H9 (cell line): ENCODE results near the gene TRAPPC4. TPM values are rescaled to one million over a fixed set of nuclear protein-coding genes. Genes with fewer than 3 reads are reported as not detected.

ENCODE experiments used
- DNase-seq: peaks from one replicate; pipeline ENCODE4 v3.0.0-alpha.2; 2017
- H2AFZ ChIP-seq: one replicate; pipeline ENCODE4 v1.6.1; 2013; ENCODE audit warnings: mild to moderate bottlenecking, low read length, control low read depth, moderate library complexity
- H2AK5ac ChIP-seq: 2 replicates; pipeline ENCODE4 v1.6.1; 2013; ENCODE audit warnings: low read length, control low read depth, mixed read lengths; ENCODE audit not compliant: insufficient read length
- H2BK120ac ChIP-seq: one replicate; pipeline ENCODE4 v1.6.1; 2013; ENCODE audit warnings: low read depth, mild to moderate bottlenecking, low read length, control low read depth, inconsistent platforms; ENCODE audit not compliant: poor library complexity, severe bottlenecking
- H2BK12ac ChIP-seq: 2 replicates; pipeline ENCODE4 v1.6.1; 2013; ENCODE audit warnings: low read length, control low read depth, mixed read lengths, low read depth; ENCODE audit not compliant: insufficient read length
- H2BK15ac ChIP-seq: 2 replicates; pipeline ENCODE4 v1.6.1; 2013; ENCODE audit warnings: low read depth, low read length, control low read depth
- H2BK20ac ChIP-seq: one replicate; pipeline ENCODE4 v1.6.1; 2013; ENCODE audit warnings: low read depth, mild to moderate bottlenecking, low read length, control low read depth, inconsistent platforms; ENCODE audit not compliant: poor library complexity, severe bottlenecking
- H2BK5ac ChIP-seq: 2 replicates; pipeline ENCODE4 v1.6.1; 2013; ENCODE audit warnings: low read length, control low read depth, mixed read lengths; ENCODE audit not compliant: insufficient read length
- H3K14ac ChIP-seq: 2 replicates; pipeline ENCODE4 v1.6.1; 2013; ENCODE audit warnings: low read length, control low read depth; ENCODE audit not compliant: insufficient read depth
- H3K18ac ChIP-seq: 2 replicates; pipeline ENCODE4 v1.6.1; 2013; ENCODE audit warnings: low read depth, mild to moderate bottlenecking, mixed read lengths, low read length, control low read depth; ENCODE audit not compliant: insufficient read length
- H3K23ac ChIP-seq: 2 replicates; pipeline ENCODE4 v1.6.1; 2013; ENCODE audit warnings: low read length, control low read depth, mixed read lengths, low read depth; ENCODE audit not compliant: insufficient read length
- H3K23me2 ChIP-seq: 2 replicates; pipeline ENCODE4 v1.6.1; 2013; ENCODE audit warnings: low read depth, mild to moderate bottlenecking, mixed read lengths, low read length, control low read depth; ENCODE audit not compliant: insufficient read length, poor library complexity, severe bottlenecking
- H3K27ac ChIP-seq: 2 replicates; pipeline ENCODE4 v1.5.1; 2013; ENCODE audit warnings: low read length, control low read depth, mixed read lengths, low read depth; ENCODE audit not compliant: insufficient read length
- H3K27me3 ChIP-seq: 2 replicates; pipeline ENCODE4 v1.6.1; 2013; ENCODE audit warnings: low read length, control low read depth, inconsistent platforms; ENCODE audit not compliant: insufficient read depth
- H3K4ac ChIP-seq: 2 replicates; pipeline ENCODE4 v1.6.1; 2013; ENCODE audit warnings: low read depth, mild to moderate bottlenecking, control low read depth, inconsistent platforms, low read length, moderate library complexity
- H3K4me1 ChIP-seq: 2 replicates; pipeline ENCODE4 v1.6.1; 2013; ENCODE audit warnings: low read length, control low read depth, inconsistent platforms; ENCODE audit not compliant: insufficient read depth
- H3K4me2 ChIP-seq: 2 replicates; pipeline ENCODE4 v1.6.1; 2013; ENCODE audit warnings: low read length, control low read depth, mixed read lengths; ENCODE audit not compliant: insufficient read length, insufficient read depth
- H3K56ac ChIP-seq: 2 replicates; pipeline ENCODE4 v1.6.1; 2013; ENCODE audit warnings: low read depth, mild to moderate bottlenecking, mixed read lengths, low read length, control low read depth; ENCODE audit not compliant: insufficient read length
- H3K79me1 ChIP-seq: 2 replicates; pipeline ENCODE4 v1.6.1; 2013; ENCODE audit warnings: low read depth, mild to moderate bottlenecking, moderate library complexity, low read length, control low read depth, inconsistent platforms; ENCODE audit not compliant: insufficient read depth, poor library complexity, severe bottlenecking
- H3K79me2 ChIP-seq: 2 replicates; pipeline ENCODE4 v1.6.1; 2013; ENCODE audit warnings: low read length, control low read depth, inconsistent platforms; ENCODE audit not compliant: insufficient read depth
- H3K9ac ChIP-seq: 2 replicates; pipeline ENCODE4 v1.6.1; 2013; ENCODE audit warnings: low read length, control low read depth, mixed read lengths; ENCODE audit not compliant: insufficient read length; ENCODE audit errors: extremely low read depth
- H3K9me3 ChIP-seq: one replicate; pipeline ENCODE4 v1.6.1; 2013; ENCODE audit warnings: low read depth, low read length, inconsistent platforms; ENCODE audit not compliant: control insufficient read depth
- H3T11ph ChIP-seq: one replicate; pipeline ENCODE4 v1.6.1; 2013; ENCODE audit warnings: mild to moderate bottlenecking, low read length, control low read depth, inconsistent platforms
- H4K20me1 ChIP-seq: one replicate; pipeline ENCODE4 v1.6.1; 2013; ENCODE audit not compliant: control insufficient read depth, insufficient read length, insufficient read depth
- H4K5ac ChIP-seq: 2 replicates; pipeline ENCODE4 v1.6.1; 2013; ENCODE audit warnings: low read depth, mild to moderate bottlenecking, mixed read lengths, low read length, control low read depth; ENCODE audit not compliant: insufficient read length
- H4K8ac ChIP-seq: replicated peaks from 2 replicates; pipeline ENCODE4 v1.6.1; 2013; ENCODE audit warnings: low read length, control low read depth, mixed read lengths, low read depth; ENCODE audit not compliant: insufficient read length
- H4K91ac ChIP-seq: 2 replicates; pipeline ENCODE4 v1.6.1; 2013; ENCODE audit warnings: low read depth, mild to moderate bottlenecking, moderate library complexity, mixed read lengths, low read length, control low read depth; ENCODE audit not compliant: insufficient read length
- H3K27ac Mint-ChIP-seq, 3 experiments: 2 replicates in 2 of 3; 3 replicates in 1 of 3; pipeline ENCODE4 v1.8.0; 2020 to 2021; ENCODE audit warnings: mixed read lengths in 3 of 3, mild to moderate bottlenecking in 1 of 3, moderate library complexity in 1 of 3
- H3K27me3 Mint-ChIP-seq: 2 replicates; pipeline ENCODE4 v1.8.0; 2021; ENCODE audit warnings: low read depth, mild to moderate bottlenecking, moderate library complexity, mixed read lengths
- H3K36me3 Mint-ChIP-seq, 3 experiments: 2 replicates in 2 of 3; 3 replicates in 1 of 3; pipeline ENCODE4 v1.8.0; 2020 to 2021; ENCODE audit warnings: low read depth in 3 of 3, mixed read lengths in 3 of 3; ENCODE audit not compliant: insufficient read depth in 1 of 3
- H3K4me1 Mint-ChIP-seq, 2 experiments: 2 replicates each; pipeline ENCODE4 v1.8.0; 2020; ENCODE audit warnings: mixed read lengths in 2 of 2
- H3K4me3 Mint-ChIP-seq, 2 experiments: 2 replicates in 1 of 2; 3 replicates in 1 of 2; pipeline ENCODE4 v1.8.0; 2020 to 2021; ENCODE audit warnings: mild to moderate bottlenecking in 2 of 2, mixed read lengths in 2 of 2, moderate library complexity in 1 of 2
- H3K9me3 Mint-ChIP-seq, 2 experiments: 2 replicates in 1 of 2; 3 replicates in 1 of 2; pipeline ENCODE4 v1.8.0; 2020; ENCODE audit warnings: mild to moderate bottlenecking in 2 of 2, mixed read lengths in 2 of 2, moderate library complexity in 1 of 2
- CTCF ChIP-seq: fragments of 200-600 bp; sonication (generic); conservative IDR thresholded peaks from 3 replicates; pipeline ENCODE4 v1.8.0; 2021; ENCODE audit warnings: antibody characterized with exemption, mild to moderate bottlenecking
- WGBS: extraction: QIAGEN DNeasy Blood & Tissue Kit; methylation state at CpG from one replicate; pipeline ENCODE4 v1.1.7; 2013; ENCODE audit warnings: missing lambda C conversion rate, low lambda C conversion rate, mixed read lengths; ENCODE audit not compliant: insufficient read length; ENCODE audit errors: extremely low coverage; 5-methylcytosine and 5-hydroxymethylcytosine counted together
- total RNA-seq: library from RNA; stranded (reverse); gene quantifications from 2 replicates; pipeline ENCODE4 v1.2.1, GENCODE V29; 2021

TRAPPC4 gene
- total RNA-seq, 1 experiment from 2014 or later, result 82.8 TPM

- Histone ChIP-seq H3K56ac (no peak overlapping the region), H2BK12ac (no peak overlapping the region), H3K4me2 (no peak overlapping the region), H3K14ac (no peak overlapping the region), H2AFZ (no peak overlapping the region), H3K4me1 (no peaks in the 10 kb centered on the region), H3K23me2 (no peaks in the 10 kb centered on the region), H3K4ac (no peak overlapping the region), H3K18ac (no peak overlapping the region), H2BK15ac (no peak overlapping the region), H3K9me3 (no peaks in the 10 kb centered on the region), H4K91ac (no peak overlapping the region), H2AK5ac (no peak overlapping the region), H4K20me1 (no peaks in the 10 kb centered on the region), H4K5ac (no peak overlapping the region), H3K23ac (no peak overlapping the region), H2BK120ac (no peak overlapping the region), H2BK20ac (no peak overlapping the region), H3K9ac (no peak overlapping the region), H3K79me2 (no peaks in the 10 kb centered on the region), H3K27ac (no peak overlapping the region), H3K27me3 (no peaks in the 10 kb centered on the region; the same call in 1 of the 2 replicates), H2BK5ac (no peak overlapping the region), H4K8ac (no peak overlapping the region), H3T11ph (no peak overlapping the region), H3K79me1 (no peaks in the 10 kb centered on the region)
- Mint-ChIP-seq H3K4me1 (peaks cover 12 to 21% of the 10 kb centered on the region in 2 experiments), H3K27ac (no peak overlapping the region), H3K4me3 (no peak overlapping the region), H3K27me3 (peaks cover 12% of the 10 kb centered on the region), H3K36me3 (no peaks in the 10 kb centered on the region), H3K9me3 (no peaks in the 10 kb centered on the region; a peak in 1 of 5 replicates)
- no peak for DNase-seq
- no CpG with 5 or more reads among the region's 15 CpGs for WGBS
- no peak for TF ChIP-seq CTCF
These were observed 42.5 kb upstream of the TRAPPC4 start for GRCh38 chr11:118975771-118976709.
